HG03558 (cell line): ENCODE results near the gene KMT2B.

ENCODE experiments used
- ATAC-seq: cut with Tn5 transposase; IDR thresholded peaks from one replicate; pipeline ENCODE4 v1.9.1; 2021; ENCODE audit warnings: moderate number of reproducible peaks; ENCODE audit not compliant: unreplicated experiment; ENCODE audit errors: extremely low read depth

Gene KMT2B

GRCh38 chr19:35776102-35776788 lies 58.4 kb downstream of the KMT2B start:
- ATAC-seq = no peak

- ATAC-seq = no peak
Observed at GRCh38 chr19:35777086-35777841, 59.5 kb downstream of the KMT2B start.

GRCh38 chr19:35777961-35778360 lies 60.2 kb downstream of the KMT2B start:
- no peak for ATAC-seq

- no peak for ATAC-seq
Observed at GRCh38 chr19:35779033-35779432, 61.2 kb downstream of the KMT2B start.

- no peak for ATAC-seq
Observed at GRCh38 chr19:35780058-35780457, 62.3 kb downstream of the KMT2B start.

GRCh38 chr19:35780717-35781116 lies 62.9 kb downstream of the KMT2B start:
- no peak for ATAC-seq

- ATAC-seq = no peak
Observed at GRCh38 chr19:35781650-35782049, 63.8 kb downstream of the KMT2B start.

- no peak for ATAC-seq
Observed at GRCh38 chr19:35782589-35782988, 64.8 kb downstream of the KMT2B start.

GRCh38 chr19:35783469-35784434 lies 65.9 kb downstream of the KMT2B start:
- no peak for ATAC-seq

- no peak for ATAC-seq
Observed at GRCh38 chr19:35784503-35785338, 66.9 kb downstream of the KMT2B start.

- ATAC-seq = no peak
Observed at GRCh38 chr19:35785339-35785627, 67.5 kb downstream of the KMT2B start.

GRCh38 chr19:35786299-35787160 lies 68.7 kb downstream of the KMT2B start:
- no peak for ATAC-seq

- no peak for ATAC-seq
Observed at GRCh38 chr19:35787227-35787799, 69.5 kb downstream of the KMT2B start.
